ENCODE data around the gene EFL1.

Gene EFL1

DNA sequence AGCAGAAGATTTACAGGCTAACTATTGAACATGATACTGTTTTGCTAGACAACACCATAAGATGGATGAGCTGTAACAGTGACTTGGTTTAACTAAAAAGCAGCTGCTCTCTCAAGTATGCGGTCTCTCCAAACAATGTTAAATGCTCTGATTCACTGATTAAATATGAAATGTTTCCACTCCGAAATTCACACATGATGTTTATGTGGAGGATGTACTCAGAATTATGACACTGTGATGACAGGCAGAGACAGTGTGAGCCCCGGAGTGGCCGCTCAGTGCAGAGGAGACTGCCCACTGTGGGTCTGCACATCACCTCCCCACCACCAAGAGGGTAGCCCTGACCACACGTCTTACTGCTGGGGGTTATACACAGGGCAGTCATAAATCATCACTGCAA lies 132.8 kb downstream of the EFL1 start:
- DNase-seq (ENCODE audit: low read depth), result peak; percentile 74
- no peak overlapping the region for H3K4me3 ChIP-seq (replicated peaks; ENCODE audit: low read depth, low read length)
- TF ChIP-seq, protein P1, sequence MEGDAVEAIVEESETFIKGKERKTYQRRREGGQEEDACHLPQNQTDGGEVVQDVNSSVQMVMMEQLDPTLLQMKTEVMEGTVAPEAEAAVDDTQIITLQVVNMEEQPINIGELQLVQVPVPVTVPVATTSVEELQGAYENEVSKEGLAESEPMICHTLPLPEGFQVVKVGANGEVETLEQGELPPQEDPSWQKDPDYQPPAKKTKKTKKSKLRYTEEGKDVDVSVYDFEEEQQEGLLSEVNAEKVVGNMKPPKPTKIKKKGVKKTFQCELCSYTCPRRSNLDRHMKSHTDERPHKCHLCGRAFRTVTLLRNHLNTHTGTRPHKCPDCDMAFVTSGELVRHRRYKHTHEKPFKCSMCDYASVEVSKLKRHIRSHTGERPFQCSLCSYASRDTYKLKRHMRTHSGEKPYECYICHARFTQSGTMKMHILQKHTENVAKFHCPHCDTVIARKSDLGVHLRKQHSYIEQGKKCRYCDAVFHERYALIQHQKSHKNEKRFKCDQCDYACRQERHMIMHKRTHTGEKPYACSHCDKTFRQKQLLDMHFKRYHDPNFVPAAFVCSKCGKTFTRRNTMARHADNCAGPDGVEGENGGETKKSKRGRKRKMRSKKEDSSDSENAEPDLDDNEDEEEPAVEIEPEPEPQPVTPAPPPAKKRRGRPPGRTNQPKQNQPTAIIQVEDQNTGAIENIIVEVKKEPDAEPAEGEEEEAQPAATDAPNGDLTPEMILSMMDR (IDR thresholded peaks at IDR 0.05; ENCODE audit: low read length, missing control alignments), result no peak

DNA sequence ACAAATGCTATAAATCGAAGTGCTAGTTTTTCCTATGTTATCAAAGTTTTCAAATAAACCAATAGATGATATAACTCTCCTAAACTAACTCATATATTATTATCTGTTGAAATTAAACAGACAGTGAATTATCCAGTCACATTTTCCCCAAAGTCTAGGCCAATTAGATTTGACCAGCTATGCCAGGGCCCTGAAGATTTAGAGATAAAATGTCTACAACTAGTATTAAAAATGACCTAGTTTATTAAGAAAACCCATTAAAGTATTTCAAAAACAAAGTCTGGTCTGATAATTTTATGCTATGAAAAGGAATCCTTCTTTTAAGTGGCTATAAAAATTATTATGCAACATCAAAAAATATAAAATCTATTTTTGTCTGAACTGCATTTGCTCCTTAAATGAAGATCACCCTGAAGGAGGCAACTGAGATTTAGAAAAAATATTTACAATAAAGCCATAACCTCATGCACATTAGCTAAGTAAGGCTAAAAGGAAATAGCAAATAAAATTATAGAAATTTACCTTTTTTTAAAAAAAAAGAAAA lies 133.3 kb downstream of the EFL1 start:
- no peak overlapping the region for H3K4me3 ChIP-seq (replicated peaks; ENCODE audit: low read depth, low read length)
- TF ChIP-seq, protein P1 (IDR thresholded peaks at IDR 0.05; ENCODE audit: low read length, missing control alignments), result no peak
- no peak for DNase-seq (ENCODE audit: low read depth)

DNA sequence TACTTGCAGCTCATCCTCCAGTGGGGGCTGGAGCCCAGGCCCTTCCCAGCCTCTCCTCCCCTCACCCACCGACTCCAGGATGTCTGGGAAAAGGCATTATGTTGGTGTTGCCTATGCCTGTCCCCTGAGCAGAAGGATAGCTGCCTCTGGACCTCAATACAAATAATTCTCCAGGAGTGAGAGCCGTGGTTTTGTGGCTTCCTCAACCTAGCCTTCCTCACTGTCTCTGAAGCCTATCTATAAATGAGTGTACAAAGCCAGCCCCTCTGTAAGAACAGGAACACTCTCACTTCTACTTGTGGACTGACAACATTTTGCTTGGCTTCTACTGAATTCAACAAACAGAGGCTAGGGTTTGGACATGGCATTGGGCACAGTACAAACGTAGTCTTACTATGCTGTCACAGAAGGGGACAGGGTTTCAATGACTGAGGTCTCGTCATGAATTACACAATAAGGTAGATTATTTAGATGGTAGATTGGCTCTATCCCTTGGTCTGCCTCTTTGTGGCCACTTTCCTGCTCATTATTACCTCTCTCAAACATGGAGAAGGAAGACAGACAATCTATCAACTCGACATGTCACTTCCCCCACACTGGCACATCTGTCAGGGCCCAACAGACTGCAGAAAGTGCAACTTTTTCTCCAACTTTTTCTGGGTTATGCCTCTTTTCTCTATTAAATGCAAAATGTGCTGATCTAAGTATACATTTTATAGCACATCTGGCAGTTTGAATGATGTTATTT lies 134.0 kb downstream of the EFL1 start:
- H3K4me3 ChIP-seq (replicated peaks; ENCODE audit: low read depth, low read length), result no peak overlapping the region

GRCh38 chr15:82127581-82127980 lies 135.0 kb downstream of the EFL1 start:
- TF ChIP-seq, protein P1 (IDR thresholded peaks at IDR 0.05; ENCODE audit: low read length, missing control alignments), result no peak
- no peak overlapping the region for H3K4me3 ChIP-seq (replicated peaks; ENCODE audit: low read depth, low read length)
- DNase-seq (ENCODE audit: low read depth), result no peak

More for the DNA sequence above, 134.0 kb downstream of the EFL1 start:
- TF ChIP-seq, protein P1 (IDR thresholded peaks at IDR 0.05; ENCODE audit: low read length, missing control alignments), result no peak
- no peak for DNase-seq (ENCODE audit: low read depth)

DNA sequence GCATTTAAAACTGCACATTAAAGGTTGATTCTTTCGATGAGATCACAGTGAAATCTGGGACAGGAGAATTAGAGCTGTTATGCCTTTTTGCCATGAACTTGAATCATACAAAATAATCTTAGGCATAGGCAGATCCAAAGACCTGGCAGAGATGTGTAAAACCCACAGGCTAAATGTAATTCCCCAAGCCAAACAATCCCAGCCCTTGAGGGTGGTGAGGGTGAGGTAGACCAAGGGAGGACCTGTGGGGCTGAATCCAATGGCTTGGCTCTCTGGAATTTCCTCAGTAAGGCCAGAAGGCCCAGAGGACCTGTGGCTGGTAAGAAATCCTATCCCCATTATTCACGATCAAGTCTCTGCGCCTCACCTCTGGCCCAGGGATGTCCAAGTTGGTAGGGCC lies 136.2 kb downstream of the EFL1 start:
- no peak for DNase-seq (ENCODE audit: low read depth)
- no peak overlapping the region for H3K4me3 ChIP-seq (replicated peaks; ENCODE audit: low read depth, low read length)
- TF ChIP-seq, protein P1 (IDR thresholded peaks at IDR 0.05; ENCODE audit: low read length, missing control alignments), result no peak

- no peak for DNase-seq (ENCODE audit: low read depth)
- TF ChIP-seq, protein P1 (IDR thresholded peaks at IDR 0.05; ENCODE audit: low read length, missing control alignments), result no peak
- no peak overlapping the region for H3K4me3 ChIP-seq (replicated peaks; ENCODE audit: low read depth, low read length)
Observed at GRCh38 chr15:82124331-82125263, 137.9 kb downstream of the EFL1 start.

Data from fibroblast of pulmonary artery (primary cell).